ENCODE data around the gene SLC39A3. TPM values are rescaled to one million over a fixed set of nuclear protein-coding genes. Genes with fewer than 3 reads are reported as not detected.

Gene SLC39A3
- total RNA-seq, 6 donors from 2014 or later, result 12.6 to 48.2 (median 30.6) TPM

- Histone ChIP-seq H3K9me3 (no peaks in the 10 kb centered on the region), H3K4me3 (no peak overlapping the region), H3K27me3 (no peaks in the 10 kb centered on the region), H3K4me1 (peaks cover 37 to 62% (median 47%) of the 10 kb centered on the region in 4 donors), H3K27ac (no peak overlapping the region), H3K36me3 (peaks cover 0 to 8% (median 2%) of the 10 kb centered on the region in 4 donors)
- DNase-seq, result no peak
- WGBS, 2 donors, result 85 to 94% methylated on average over 10 to 13 of the region's 14 CpGs
- no peak for ATAC-seq (ENCODE audit: low FRiP score in 2 of 2)
- TF ChIP-seq POLR2A (IDR thresholded peaks at IDR 0.05), result no peak
These were observed 39.4 kb upstream of the SLC39A3 start for GRCh38 chr19:2779121-2779740.

GRCh38 chr19:2777952-2778683 is 38.3 kb upstream of the SLC39A3 start:
- TF ChIP-seq CTCF (IDR thresholded peaks at IDR 0.05) (no peak), EP300 (IDR thresholded peaks at IDR 0.05) (no peak), POLR2A (IDR thresholded peaks at IDR 0.05) (no peak), POLR2AphosphoS5 (IDR thresholded peaks at IDR 0.05) (no peak)
- Histone ChIP-seq H3K27me3 (no peaks in the 10 kb centered on the region), H3K36me3 (peaks cover 0 to 8% (median 2%) of the 10 kb centered on the region in 4 donors), H3K9me3 (no peaks in the 10 kb centered on the region), H3K27ac (no peak overlapping the region), H3K4me3 (no peak overlapping the region), H3K4me1 (peaks cover 34 to 57% (median 41%) of the 10 kb centered on the region in 4 donors)
- no peak for ATAC-seq (ENCODE audit: low FRiP score in 2 of 2)
- WGBS, 2 donors, result 91 to 96% methylated on average over 19 of the region's 19 CpGs
- DNase-seq, result no peak

GRCh38 chr19:2775556-2776430 is 36.0 kb upstream of the SLC39A3 start:
- H3K27ac ChIP-seq, result peak overlapping the region; percentile 80 to 89 (median 84)
- ATAC-seq (ENCODE audit: low FRiP score in 2 of 2), result peak; percentile 46 to 69
- peaks cover 20 to 56% (median 24%) of the 10 kb centered on the region in 4 donors for H3K4me1 ChIP-seq
- TF ChIP-seq POLR2A (IDR thresholded peaks at IDR 0.05), result no peak
- TF ChIP-seq CTCF (IDR thresholded peaks at IDR 0.05), result no peak
- TF ChIP-seq POLR2AphosphoS5 (IDR thresholded peaks at IDR 0.05), result peak in 1 of 2 donors; percentile 16
- TF ChIP-seq EP300 (IDR thresholded peaks at IDR 0.05), result no peak
- H3K4me3 ChIP-seq, result peak overlapping the region in 3 of 4 donors; percentile 21 to 27 (median 23)
- H3K9me3 ChIP-seq, result no peaks in the 10 kb centered on the region
- no peaks in the 10 kb centered on the region for H3K27me3 ChIP-seq
- 59 to 65% methylated on average over 29 of the region's 29 CpGs for WGBS, 2 donors
- peaks cover 0 to 11% (median 2%) of the 10 kb centered on the region in 4 donors for H3K36me3 ChIP-seq
- peak in 1 of 2 donors; percentile 64 for DNase-seq

- ATAC-seq (ENCODE audit: low FRiP score in 2 of 2), result peak; percentile 36 to 64
These were observed 35.2 kb upstream of the SLC39A3 start for GRCh38 chr19:2774953-2775555.

More at GRCh38 chr19:2774953-2775555, 35.2 kb upstream of the SLC39A3 start:
- Histone ChIP-seq H3K27me3 (no peaks in the 10 kb centered on the region), H3K4me3 (peak overlapping the region in 3 of 4 donors; percentile 21 to 27 (median 23)), H3K9me3 (no peaks in the 10 kb centered on the region), H3K36me3 (peaks cover 0 to 11% (median 2%) of the 10 kb centered on the region in 4 donors), H3K27ac (peak overlapping the region; percentile 80 to 89 (median 84)), H3K4me1 (peaks cover 24 to 56% (median 27%) of the 10 kb centered on the region in 4 donors)
- peak; percentile 43 to 83 for DNase-seq
- TF ChIP-seq EP300 (IDR thresholded peaks at IDR 0.05) (peak in 1 of 4 donors; percentile 6), CTCF (IDR thresholded peaks at IDR 0.05) (no peak), POLR2AphosphoS5 (IDR thresholded peaks at IDR 0.05) (peak in 1 of 2 donors; percentile 55)
- 57 to 75% methylated on average over 13 to 24 of the region's 24 CpGs for WGBS, 2 donors

Measured in upper lobe of left lung (tissue), 6 donors.